Measurements from ENCODE around the gene GPR35. TPM values are rescaled to one million over a fixed set of nuclear protein-coding genes. Genes with fewer than 3 reads are reported as not detected.

Gene GPR35
- total RNA-seq, 2 donors from 2014 or later, result 3.4 to 5.8 TPM

DNA sequence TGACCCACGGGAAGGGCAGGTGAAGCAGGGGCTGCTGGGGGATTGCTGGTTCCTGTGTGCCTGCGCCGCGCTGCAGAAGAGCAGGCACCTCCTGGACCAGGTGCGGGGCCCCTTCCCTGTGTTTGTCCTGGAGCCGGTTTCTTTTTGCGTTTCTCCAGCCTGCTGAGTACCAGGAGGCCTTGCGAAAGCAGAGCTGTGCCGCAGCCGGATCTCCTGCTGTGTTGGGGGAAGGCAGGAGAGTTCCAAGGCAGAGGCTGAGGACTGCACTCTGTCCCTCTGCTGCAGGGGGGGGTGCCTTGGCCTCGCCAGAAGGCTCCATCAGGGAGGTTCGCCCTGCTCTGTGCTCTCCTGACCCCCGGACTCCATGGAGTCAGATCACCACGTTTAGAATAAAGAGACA lies 35.9 kb upstream of the GPR35 start:
- DNase-seq (ENCODE audit: low spot score) (no peak), ATAC-seq (ENCODE audit: insufficient number of reproducible peaks, low FRiP score, low read depth) (no peak)
- H3K27ac ChIP-seq, result no peak overlapping the region
- no peaks in the 10 kb centered on the region for H3K9me3 ChIP-seq
- no peak overlapping the region for H3K4me3 ChIP-seq
- TF ChIP-seq, protein P1, sequence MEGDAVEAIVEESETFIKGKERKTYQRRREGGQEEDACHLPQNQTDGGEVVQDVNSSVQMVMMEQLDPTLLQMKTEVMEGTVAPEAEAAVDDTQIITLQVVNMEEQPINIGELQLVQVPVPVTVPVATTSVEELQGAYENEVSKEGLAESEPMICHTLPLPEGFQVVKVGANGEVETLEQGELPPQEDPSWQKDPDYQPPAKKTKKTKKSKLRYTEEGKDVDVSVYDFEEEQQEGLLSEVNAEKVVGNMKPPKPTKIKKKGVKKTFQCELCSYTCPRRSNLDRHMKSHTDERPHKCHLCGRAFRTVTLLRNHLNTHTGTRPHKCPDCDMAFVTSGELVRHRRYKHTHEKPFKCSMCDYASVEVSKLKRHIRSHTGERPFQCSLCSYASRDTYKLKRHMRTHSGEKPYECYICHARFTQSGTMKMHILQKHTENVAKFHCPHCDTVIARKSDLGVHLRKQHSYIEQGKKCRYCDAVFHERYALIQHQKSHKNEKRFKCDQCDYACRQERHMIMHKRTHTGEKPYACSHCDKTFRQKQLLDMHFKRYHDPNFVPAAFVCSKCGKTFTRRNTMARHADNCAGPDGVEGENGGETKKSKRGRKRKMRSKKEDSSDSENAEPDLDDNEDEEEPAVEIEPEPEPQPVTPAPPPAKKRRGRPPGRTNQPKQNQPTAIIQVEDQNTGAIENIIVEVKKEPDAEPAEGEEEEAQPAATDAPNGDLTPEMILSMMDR (IDR thresholded peaks at IDR 0.05), result no peak
- peaks cover 15% of the 10 kb centered on the region for H3K36me3 ChIP-seq
- H3K27me3 ChIP-seq (replicated peaks; ENCODE audit: insufficient read depth), result no peaks in the 10 kb centered on the region
- H3K4me1 ChIP-seq (ENCODE audit: control insufficient read depth in 1 of 2, low read depth in 2 of 2), result peaks cover 22 to 37% of the 10 kb centered on the region in 2 donors

DNA sequence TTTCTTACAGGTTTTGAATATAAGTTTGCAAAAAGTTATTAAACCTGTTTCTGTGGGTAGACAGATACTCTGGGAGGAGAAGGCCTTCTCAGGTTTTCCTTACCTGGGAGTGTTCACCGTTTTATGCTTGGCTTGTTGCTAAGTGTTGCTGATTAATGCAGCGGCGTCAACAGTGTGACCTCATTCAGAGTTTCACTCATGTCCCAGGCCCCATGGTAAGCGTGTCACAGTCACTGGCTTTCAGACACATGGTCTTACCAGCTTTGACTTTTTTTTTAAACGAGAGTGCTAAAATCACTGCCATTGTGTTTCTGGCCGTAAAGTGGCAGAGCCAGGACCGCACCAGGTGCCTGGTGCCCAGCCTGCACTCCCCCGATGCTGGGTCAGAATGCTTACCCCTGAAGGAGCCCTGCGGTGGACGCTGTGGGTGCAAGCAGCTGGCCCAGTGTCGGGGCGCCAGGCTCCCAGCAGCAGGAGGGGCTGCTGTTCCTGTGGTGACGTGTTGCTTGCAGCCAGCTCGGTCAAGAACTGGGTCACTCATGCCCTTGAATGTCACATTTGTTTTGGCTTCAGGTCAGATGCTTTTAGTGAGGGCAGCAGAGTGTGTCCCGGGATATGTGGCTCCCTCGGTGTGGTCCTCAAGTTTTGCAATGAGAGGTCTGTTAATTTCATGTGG lies 35.3 kb upstream of the GPR35 start:
- H3K4me3 ChIP-seq, result no peak overlapping the region
- peaks cover 19 to 37% of the 10 kb centered on the region in 2 donors for H3K4me1 ChIP-seq (ENCODE audit: control insufficient read depth in 1 of 2, low read depth in 2 of 2)
- DNase-seq (ENCODE audit: low spot score), result no peak
- ATAC-seq (ENCODE audit: insufficient number of reproducible peaks, low FRiP score, low read depth), result no peak
- H3K36me3 ChIP-seq, result peaks cover 15% of the 10 kb centered on the region
- no peaks in the 10 kb centered on the region for H3K27me3 ChIP-seq (replicated peaks; ENCODE audit: insufficient read depth)
- TF ChIP-seq, protein P1 (IDR thresholded peaks at IDR 0.05), result no peak
- no peak overlapping the region for H3K27ac ChIP-seq
- no peaks in the 10 kb centered on the region for H3K9me3 ChIP-seq

DNA sequence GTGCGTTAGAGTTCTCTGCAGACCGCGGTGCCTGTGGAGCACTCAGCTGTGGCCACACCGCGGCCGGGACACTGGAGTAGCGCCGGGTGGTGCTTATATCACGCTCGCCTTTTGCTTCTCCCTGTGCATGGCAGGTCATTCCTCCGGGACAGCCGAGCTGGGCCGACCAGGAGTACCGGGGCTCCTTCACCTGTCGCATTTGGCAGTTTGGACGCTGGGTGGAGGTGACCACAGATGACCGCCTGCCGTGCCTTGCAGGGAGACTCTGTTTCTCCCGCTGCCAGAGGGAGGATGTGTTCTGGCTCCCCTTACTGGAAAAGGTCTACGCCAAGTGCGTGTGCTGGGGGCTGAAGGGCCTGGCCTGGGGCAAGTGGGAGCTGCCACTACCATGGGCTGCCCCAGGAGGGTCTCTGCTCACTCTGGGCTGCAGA lies 34.6 kb upstream of the GPR35 start:
- DNase-seq (ENCODE audit: low spot score) (no peak), ATAC-seq (ENCODE audit: insufficient number of reproducible peaks, low FRiP score, low read depth) (no peak)
- H3K4me1 ChIP-seq (ENCODE audit: control insufficient read depth in 1 of 2, low read depth in 2 of 2), result peaks cover 16 to 37% of the 10 kb centered on the region in 2 donors
- H3K27ac ChIP-seq, result no peak overlapping the region
- H3K36me3 ChIP-seq, result peaks cover 15% of the 10 kb centered on the region
- no peak overlapping the region for H3K4me3 ChIP-seq
- TF ChIP-seq, protein P1 (IDR thresholded peaks at IDR 0.05), result no peak
- H3K27me3 ChIP-seq (replicated peaks; ENCODE audit: insufficient read depth), result no peaks in the 10 kb centered on the region
- H3K9me3 ChIP-seq, result no peaks in the 10 kb centered on the region

DNA sequence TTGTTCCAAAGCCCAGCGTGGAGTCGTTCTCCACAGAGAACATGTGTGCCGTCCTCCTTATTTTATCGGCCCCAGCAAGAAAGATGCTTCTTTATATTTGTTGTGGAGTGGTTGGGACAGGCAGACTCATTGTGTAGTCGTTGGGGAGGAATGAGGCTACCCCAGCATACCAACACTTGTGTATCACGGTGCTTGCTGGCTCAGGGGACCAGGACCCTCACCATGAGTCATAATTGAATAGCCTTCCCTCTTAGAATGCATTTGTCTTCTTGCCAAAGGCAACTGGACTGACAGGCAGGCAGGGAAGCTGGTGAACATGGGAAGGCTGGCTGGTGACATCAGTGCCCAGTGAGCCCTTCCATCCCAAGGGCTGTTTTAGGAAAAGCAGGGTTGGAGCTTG lies 34.1 kb upstream of the GPR35 start:
- TF ChIP-seq, protein P1 (IDR thresholded peaks at IDR 0.05), result no peak
- H3K36me3 ChIP-seq, result peaks cover 15% of the 10 kb centered on the region
- ATAC-seq (ENCODE audit: insufficient number of reproducible peaks, low FRiP score, low read depth) (no peak), DNase-seq (ENCODE audit: low spot score) (no peak)
- H3K9me3 ChIP-seq, result no peaks in the 10 kb centered on the region
- H3K27me3 ChIP-seq (replicated peaks; ENCODE audit: insufficient read depth), result no peaks in the 10 kb centered on the region
- H3K4me3 ChIP-seq, result no peak overlapping the region
- H3K4me1 ChIP-seq (ENCODE audit: control insufficient read depth in 1 of 2, low read depth in 2 of 2), result peaks cover 21 to 42% of the 10 kb centered on the region in 2 donors
- H3K27ac ChIP-seq, result no peak overlapping the region

DNA sequence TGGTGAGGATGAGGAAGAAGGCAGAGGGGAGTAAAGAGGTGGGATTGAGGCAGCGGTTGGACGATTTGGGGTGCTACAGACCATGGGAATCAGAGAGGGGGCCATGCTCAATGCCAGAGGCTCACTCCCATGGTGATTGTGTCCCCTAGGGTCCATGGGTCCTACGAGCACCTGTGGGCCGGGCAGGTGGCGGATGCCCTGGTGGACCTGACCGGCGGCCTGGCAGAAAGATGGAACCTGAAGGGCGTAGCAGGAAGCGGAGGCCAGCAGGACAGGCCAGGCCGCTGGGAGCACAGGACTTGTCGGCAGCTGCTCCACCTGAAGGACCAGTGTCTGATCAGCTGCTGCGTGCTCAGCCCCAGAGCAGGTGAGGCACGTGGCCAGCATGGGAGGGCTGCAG lies 33.5 kb upstream of the GPR35 start:
- peaks cover 22 to 46% of the 10 kb centered on the region in 2 donors for H3K4me1 ChIP-seq (ENCODE audit: control insufficient read depth in 1 of 2, low read depth in 2 of 2)
- peaks cover 15% of the 10 kb centered on the region for H3K36me3 ChIP-seq
- TF ChIP-seq, protein P1 (IDR thresholded peaks at IDR 0.05), result no peak

More for the DNA sequence above, 33.5 kb upstream of the GPR35 start:
- DNase-seq (ENCODE audit: low spot score) (no peak), ATAC-seq (ENCODE audit: insufficient number of reproducible peaks, low FRiP score, low read depth) (no peak)
- no peak overlapping the region for H3K27ac ChIP-seq
- no peak overlapping the region for H3K4me3 ChIP-seq
- H3K9me3 ChIP-seq, result no peaks in the 10 kb centered on the region
- H3K27me3 ChIP-seq (replicated peaks; ENCODE audit: insufficient read depth), result no peaks in the 10 kb centered on the region
